GM18870 (cell line): ENCODE measurements around the gene ZFP36.
"Not testable (repeated sequence)": the region's sequence is repeated elsewhere in the genome, so short reads cannot be mapped to it uniquely, and the experiment has no call there.

Experiments used
- ATAC-seq: cut with Tn5 transposase; IDR thresholded peaks from one replicate; pipeline ENCODE4 v1.9.1; 2021; ENCODE audit warnings: moderate library complexity; ENCODE audit not compliant: unreplicated experiment

The ZFP36 gene

DNA sequence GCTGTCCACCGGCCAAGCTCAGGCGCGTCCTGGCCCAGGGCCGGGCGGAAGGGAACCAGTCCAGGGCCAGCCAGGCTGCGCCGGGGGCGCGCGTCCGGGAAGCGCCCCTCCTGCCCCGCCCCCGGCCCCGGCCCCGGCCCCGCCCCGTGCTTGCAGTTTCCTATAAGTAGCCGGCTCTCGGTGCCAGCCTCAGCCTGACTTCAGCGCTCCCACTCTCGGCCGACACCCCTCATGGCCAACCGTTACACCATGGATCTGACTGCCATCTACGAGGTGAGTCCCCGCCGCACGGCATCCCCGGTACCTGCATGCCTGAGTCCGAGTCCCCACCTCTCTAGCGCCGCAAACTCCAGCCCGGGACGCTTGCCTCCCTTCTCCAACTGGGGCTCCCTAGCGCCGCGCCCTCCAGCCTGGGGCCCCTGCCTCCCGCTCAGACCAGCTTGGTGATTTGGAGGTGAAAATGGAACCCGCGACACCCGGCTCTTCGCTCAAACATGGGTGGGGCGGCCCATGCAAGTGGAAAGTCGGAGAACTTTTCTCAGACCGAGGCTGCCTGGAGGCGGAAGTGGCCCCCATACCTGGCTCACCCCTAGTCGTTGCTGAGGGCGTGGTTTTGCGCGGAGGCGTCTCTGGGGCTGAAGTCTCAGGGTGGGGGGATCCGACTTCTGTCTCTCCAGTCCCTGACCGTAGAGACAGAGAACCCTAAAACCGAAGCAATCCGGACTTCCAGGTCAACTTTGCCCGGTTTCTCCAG, at the start of gene ZFP36:
ZFP36 (plus strand) TSS at position 192 of the 754 bp plus-strand sequence; CDS start at position 250, 58 bp downstream.
- no peak for ATAC-seq

DNA sequence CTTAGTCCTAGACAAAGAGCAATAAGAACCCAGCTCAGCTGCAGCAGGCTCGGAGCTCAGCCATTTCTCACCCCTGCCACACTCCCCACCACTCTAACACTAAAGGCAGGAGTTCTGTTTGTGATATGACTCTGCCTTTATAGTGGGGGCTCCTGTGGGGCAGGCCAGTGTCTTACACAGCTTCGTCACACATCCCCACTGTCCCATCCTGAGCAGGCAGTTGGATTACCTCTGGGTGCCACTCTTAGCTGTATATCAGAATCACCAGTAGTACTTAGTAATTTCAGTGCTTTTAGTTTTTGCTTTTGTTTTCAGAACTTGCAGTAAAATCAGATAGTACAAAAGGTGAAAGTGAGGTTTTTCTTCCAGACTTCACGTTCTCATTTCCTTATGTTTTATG, 47.6 kb upstream of the ZFP36 start:
- no peak for ATAC-seq

GRCh38 chr19:39360599-39360998, 46.0 kb upstream of the ZFP36 start:
- ATAC-seq = no peak

GRCh38 chr19:39362682-39363657, 43.7 kb upstream of the ZFP36 start:
- ATAC-seq = no peak

- ATAC-seq = no peak
Measured at GRCh38 chr19:39363901-39364457, 42.7 kb upstream of the ZFP36 start.

DNA sequence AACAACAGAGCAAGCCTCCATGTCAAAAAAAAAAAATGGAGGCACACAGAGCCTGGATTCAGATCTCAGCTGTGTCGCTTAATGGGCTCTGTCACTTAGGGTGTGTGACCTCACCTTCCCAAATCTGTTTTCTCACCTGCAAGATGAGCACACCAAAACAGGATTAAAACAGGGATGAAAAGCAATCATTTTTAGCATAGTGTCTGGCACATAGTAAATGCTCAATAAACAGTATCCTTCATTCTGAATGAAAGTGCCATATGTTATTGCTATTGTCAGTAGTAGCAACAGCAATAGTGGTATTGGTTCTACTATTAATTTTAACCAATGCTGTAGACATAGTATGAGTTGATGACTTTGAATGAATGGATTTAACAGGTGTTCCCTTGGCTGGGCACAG, 41.1 kb upstream of the ZFP36 start:
- ATAC-seq = no peak

DNA sequence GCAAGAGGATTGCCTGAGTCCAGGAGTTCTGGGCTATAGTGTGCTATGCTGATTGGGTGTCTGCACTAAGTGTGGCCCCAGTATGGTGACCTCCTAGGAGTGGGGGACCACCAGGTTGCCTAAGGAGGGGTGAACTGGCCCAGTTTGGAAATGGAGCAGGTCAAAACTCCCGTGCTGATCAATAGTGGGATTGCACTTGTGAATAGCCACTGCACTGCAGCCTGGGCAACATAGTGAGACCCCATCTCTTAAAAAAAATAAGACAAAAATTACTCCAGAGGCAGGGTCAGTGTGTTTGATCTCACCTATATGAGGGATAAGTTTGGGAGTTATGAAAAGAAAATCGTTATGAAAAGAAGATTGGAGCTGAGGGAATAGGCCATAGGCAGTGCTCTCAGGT, 37.4 kb upstream of the ZFP36 start:
- ATAC-seq = no peak

- ATAC-seq = no peak
Measured at GRCh38 chr19:39370735-39371134, 35.9 kb upstream of the ZFP36 start.

DNA sequence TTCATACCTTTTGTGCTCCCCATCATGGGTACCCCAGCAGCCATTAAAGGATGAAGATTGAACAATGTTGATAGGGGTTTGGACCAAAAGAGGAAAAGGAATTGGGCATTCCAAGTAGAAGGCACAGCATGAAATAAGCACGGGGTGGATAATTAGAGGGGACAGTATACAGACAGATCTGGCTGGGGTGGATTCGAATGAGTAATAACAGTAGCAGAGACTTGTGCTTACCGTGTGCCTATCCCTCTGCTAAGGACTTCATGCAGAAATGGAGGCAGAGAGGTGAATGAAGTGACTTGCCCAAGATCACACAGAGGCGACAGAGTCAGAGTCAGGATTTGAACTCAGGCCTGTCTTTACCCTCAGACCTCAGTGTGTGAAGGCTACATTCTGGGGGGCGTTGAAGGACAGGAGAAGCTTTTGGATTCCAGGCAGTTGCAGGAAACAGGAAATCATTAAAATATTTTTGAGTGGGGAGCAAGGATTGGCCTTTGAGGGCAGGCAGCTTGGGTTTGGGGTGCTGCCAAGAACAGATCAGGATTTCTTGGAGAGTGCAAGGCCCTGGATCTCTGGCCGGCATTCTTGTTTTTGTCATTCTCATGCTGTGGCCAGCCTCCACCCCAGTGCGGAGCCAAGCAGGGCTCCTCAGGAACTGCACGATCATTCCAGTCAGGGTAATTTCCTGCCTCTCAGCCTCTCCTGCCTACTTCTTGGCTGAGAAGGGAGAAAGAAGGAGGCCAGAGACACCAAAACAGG, 34.4 kb upstream of the ZFP36 start:
- ATAC-seq = no peak

DNA sequence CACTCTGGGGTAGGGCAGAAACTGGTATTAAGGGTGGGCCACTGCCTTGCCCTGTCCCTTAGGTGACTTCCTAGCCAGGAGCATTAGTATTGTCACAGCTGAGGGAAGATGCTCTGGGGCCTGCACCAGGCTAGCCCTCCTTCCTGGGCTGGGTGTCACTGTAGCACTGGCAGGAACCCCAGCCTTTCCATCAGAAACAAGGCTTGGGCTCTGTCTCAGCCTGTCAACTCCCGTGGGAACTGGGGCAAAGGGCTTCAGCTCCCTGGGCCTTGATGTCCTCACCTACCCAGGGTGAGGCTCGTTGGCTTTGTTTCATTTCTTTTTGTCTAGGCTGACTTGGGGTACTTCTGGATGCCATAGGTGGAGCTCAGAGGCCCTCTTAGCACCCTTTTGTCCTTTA, 33.7 kb upstream of the ZFP36 start:
- no peak for ATAC-seq

GRCh38 chr19:39375929-39376328, 30.7 kb upstream of the ZFP36 start:
- no peak for ATAC-seq

- ATAC-seq = no peak
Measured at GRCh38 chr19:39377373-39378362, 29.0 kb upstream of the ZFP36 start.

DNA sequence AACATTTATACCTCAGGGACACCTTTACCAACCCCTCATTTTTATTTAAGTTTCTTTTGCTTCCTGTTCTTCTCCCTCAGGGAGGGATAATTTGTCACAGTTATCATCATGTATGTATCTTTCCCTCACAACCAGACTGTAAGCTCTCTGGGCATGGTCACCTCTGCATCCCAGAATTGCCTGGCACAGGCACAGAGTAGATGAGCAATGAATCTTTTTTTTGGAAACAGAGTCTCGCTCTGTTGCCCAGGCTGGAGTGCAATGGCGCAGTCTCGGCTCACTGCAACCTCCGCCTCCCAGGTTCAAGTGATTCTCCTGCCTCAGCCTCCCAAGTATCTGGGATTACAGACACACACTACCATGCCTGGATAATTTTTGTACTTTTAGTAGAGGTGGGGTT, 27.3 kb upstream of the ZFP36 start:
- not testable (repeated sequence) for ATAC-seq

DNA sequence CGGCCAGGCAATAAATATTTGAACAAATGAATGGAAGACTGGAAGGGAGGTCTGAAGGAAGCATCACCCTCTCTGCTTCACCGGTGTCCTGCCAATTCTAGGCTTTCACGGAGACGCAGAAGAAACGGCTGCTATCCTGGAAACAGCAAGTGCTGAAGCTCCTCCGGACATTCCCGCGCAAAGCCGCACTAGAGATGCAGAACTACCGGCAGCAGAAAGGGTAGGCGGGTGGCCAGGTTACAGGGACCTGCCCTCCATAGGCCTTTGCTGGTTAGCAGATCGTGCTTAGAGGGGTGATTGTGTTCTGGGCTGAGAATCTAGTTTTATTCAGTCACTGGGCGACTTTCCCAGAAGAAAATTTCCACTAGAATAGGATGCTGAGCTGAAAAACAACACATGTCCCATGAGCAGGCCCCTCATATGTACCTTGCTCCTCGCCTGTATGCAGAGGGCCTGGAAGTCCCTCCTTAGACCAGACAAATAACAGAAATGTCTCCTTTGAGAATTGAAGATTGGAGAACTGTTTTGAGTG, 26.7 kb upstream of the ZFP36 start:
- ATAC-seq = no peak

DNA sequence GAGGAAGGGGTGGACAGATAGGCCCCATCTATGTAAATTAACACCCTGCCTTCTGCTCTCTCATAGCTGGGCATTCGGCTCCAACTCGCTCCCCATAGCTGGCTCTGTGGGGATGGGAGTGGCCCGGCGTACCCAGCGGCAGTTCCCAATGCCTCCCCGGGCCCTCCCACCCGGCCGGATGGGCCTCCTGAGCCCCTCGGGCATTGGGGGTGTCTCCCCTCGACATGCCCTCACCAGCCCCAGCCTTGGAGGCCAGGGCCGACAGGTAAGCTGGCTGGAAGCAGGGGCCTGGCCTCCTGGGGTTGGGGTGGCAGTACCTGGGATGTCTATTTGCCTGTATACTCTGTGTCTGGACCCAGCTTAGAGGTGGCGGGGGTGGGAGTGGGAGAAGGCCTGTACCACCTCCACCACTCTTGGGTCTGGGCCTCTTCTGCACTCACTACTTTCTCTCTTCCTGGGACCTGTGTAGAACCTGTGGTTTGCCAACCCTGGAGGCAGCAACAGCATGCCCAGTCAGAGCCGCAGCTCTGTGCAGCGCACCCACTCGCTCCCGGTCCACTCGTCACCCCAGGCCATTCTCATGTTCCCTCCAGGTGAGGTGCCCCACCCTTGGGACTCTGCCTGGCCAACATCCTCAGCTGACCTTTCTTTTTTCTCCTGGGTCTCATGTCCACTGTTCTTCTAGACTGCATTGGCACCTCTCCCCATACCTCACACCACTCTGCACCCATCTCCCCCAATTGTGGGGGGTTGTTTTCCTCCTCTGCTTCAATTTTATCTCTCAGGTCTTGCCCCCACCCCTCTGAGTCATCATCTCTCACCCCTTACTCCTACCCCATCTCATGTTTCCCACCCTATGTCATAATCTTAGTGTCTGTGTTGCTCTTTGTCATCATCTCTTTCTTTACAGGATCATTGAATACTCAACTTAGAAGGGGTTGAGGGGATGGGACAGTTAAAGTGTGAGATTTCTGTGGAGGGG, 25.8 kb upstream of the ZFP36 start:
- ATAC-seq = no peak

- no peak for ATAC-seq
Measured at GRCh38 chr19:39381910-39382611, 24.6 kb upstream of the ZFP36 start.

- no peak for ATAC-seq
Measured at GRCh38 chr19:39382991-39383828, 23.4 kb upstream of the ZFP36 start.
